ENCODE results near the gene NAV2.

NAV2 gene

GRCh38 chr11:19832086-19832750 lies 119.6 kb downstream of the NAV2 start:
- DNase-seq (ENCODE audit: low spot score) = peak; percentile 32

GRCh38 chr11:19832901-19833300 lies 120.3 kb downstream of the NAV2 start:
- DNase-seq (ENCODE audit: low spot score) = no peak

- no peak for DNase-seq (ENCODE audit: low spot score)
Observed at GRCh38 chr11:19834771-19835170, 122.1 kb downstream of the NAV2 start.

- no peak for DNase-seq (ENCODE audit: low spot score)
Observed at GRCh38 chr11:19836666-19837065, 124.0 kb downstream of the NAV2 start.

GRCh38 chr11:19838994-19839768 lies 126.5 kb downstream of the NAV2 start:
- DNase-seq (ENCODE audit: low spot score) = no peak

GRCh38 chr11:19840961-19841360 lies 128.3 kb downstream of the NAV2 start:
- no peak for DNase-seq (ENCODE audit: low spot score)

GRCh38 chr11:19842505-19842904 lies 129.9 kb downstream of the NAV2 start:
- no peak for DNase-seq (ENCODE audit: low spot score)

- DNase-seq (ENCODE audit: low spot score) = no peak
Observed at GRCh38 chr11:19843079-19843478, 130.4 kb downstream of the NAV2 start.

- DNase-seq (ENCODE audit: low spot score) = no peak
Observed at GRCh38 chr11:19844012-19844411, 131.4 kb downstream of the NAV2 start.

- DNase-seq (ENCODE audit: low spot score) = no peak
Observed at GRCh38 chr11:19844806-19845205, 132.2 kb downstream of the NAV2 start.

- DNase-seq (ENCODE audit: low spot score) = no peak
Observed at GRCh38 chr11:19845626-19846025, 133.0 kb downstream of the NAV2 start.

GRCh38 chr11:19846654-19847305 lies 134.1 kb downstream of the NAV2 start:
- no peak for DNase-seq (ENCODE audit: low spot score)

- no peak for DNase-seq (ENCODE audit: low spot score)
Observed at GRCh38 chr11:19848219-19848618, 135.6 kb downstream of the NAV2 start.

GRCh38 chr11:19849107-19849789 lies 136.6 kb downstream of the NAV2 start:
- DNase-seq (ENCODE audit: low spot score) = no peak

- no peak for DNase-seq (ENCODE audit: low spot score)
Observed at GRCh38 chr11:19849947-19850593, 137.4 kb downstream of the NAV2 start.

GRCh38 chr11:19852288-19852687 lies 139.7 kb downstream of the NAV2 start:
- no peak for DNase-seq (ENCODE audit: low spot score)

- no peak for DNase-seq (ENCODE audit: low spot score)
Observed at GRCh38 chr11:19853016-19853415, 140.4 kb downstream of the NAV2 start.

- no peak for DNase-seq (ENCODE audit: low spot score)
Observed at GRCh38 chr11:19853920-19854319, 141.3 kb downstream of the NAV2 start.

- no peak for DNase-seq (ENCODE audit: low spot score)
Observed at GRCh38 chr11:19861171-19861570, 148.5 kb downstream of the NAV2 start.

GRCh38 chr11:19862091-19862490 lies 149.5 kb downstream of the NAV2 start:
- no peak for DNase-seq (ENCODE audit: low spot score)

- DNase-seq (ENCODE audit: low spot score) = no peak
Observed at GRCh38 chr11:19864141-19865140, 151.8 kb downstream of the NAV2 start.

All from D341Med (cell line).